8988T (cell line): ENCODE data around the gene SLC35B1.

Source experiments
- DNase-seq: peaks from one replicate; pipeline ENCODE4 v3.0.0; 2011

Gene SLC35B1, protein sequence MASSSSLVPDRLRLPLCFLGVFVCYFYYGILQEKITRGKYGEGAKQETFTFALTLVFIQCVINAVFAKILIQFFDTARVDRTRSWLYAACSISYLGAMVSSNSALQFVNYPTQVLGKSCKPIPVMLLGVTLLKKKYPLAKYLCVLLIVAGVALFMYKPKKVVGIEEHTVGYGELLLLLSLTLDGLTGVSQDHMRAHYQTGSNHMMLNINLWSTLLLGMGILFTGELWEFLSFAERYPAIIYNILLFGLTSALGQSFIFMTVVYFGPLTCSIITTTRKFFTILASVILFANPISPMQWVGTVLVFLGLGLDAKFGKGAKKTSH

DNA sequence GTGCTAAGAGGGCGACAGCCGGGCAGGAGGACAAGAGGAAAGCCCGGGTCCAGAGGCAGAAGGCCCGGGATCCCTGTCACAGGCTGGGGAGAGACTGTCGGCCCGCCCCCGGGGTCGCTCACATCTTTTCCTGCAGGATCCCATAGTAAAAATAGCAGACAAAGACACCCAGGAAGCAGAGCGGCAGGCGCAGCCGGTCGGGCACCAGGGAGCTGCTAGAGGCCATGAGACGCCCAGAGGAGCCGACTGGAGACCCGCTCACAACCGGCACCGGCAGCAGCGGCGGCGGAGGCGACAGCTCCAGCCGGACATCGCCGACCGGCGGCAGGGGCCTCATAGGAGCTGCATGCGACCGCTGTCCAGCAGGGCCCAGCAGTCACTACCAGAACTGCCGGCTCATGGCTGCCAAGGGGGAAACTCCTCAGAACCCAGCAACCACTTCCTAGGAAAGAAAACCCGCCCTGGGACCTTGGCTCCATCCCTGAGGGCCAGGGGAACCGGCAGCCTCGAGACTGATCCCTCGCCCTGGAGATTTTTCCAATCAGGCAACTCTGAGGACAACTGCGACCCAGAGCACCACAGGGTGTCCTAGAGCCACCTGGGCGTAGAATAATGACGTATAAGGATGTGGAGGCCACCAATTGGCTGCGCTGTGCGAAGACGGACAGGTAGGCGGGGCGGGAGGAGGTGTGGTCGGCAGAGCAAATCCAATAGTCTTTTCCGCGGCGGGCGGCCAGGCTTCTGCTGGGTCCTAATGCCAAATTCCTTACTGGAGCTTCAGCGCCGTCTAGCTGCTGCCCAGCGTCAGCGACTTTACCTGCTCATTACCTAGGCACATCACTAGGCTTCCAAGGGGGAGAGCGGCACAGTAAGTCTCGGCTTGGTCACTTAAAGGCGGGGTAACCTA lies at the start of gene SLC35B1:
TSS of gene SLC35B1 (minus strand) at position 357 of the 907 bp plus-strand sequence. CDS start at position 226, 131 bp downstream.
- peak; percentile 96 for DNase-seq

DNA sequence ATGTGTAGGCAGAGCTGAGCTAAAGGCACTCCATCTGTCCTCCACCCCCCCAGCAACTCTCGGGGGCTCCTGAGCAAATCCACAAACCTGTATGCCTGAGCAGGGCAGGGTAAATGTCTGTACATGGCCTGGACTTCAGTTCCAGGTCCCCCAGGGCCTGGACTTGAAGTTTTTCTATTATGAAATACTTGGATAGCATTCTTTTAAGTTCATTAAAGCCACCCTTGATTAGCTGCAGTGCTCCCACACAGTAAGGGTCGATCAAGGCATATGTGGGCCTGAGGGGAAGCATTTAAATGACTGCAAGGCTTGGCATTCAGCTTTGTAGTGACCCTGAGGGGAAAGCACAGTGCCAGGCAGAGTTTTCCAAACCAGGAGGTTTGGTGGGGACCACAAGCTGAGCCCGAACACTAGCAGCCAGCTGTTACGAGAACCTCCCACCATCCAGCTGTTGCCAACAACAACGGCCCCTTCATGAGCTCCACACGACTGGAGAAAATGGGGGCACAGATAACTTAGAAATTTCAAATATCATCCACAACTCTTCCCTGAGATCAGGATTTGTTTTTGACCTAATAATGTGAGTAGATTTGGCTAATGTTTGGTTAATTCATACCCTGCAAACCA lies 49.5 kb upstream of the SLC35B1 start:
- no peak for DNase-seq

DNA sequence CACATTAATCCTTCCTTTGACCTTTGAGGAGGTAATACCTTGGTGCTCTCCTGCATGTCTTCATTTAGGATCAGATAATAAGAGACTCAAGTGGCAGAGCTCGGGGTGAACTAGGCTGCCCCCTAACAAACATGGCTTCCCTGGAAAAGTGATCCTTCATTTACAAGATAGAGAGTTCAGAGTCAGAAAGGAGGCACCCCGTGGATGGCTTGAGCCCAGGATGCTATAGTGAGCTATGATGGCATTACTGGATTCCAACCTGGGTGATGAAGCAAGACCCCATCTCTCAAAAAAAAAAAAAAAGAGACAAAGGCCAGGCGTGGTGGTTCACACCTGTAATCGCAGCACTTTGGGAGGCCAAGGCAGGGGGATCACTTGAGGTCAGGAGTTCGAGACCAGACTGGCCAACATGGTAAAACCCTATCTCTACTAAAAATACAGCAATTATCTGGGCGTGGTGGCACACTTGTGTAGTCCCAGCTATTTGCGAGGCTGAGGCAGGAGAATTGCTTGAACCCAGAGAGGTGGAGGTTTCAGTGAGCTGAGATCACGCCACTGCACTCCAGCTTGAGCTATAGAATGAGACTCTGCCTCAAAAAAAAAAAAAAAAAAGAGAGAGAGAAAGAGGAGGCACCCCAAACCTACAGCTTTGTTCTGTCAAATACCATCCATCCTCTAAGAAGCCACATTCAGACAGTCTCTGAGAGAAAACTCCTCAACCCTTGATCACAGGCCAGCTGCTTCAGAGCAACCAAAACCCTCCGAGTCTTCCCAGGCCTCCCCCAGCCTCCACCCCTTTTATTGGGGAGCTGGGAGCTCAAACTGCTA lies 48.8 kb upstream of the SLC35B1 start:
- DNase-seq, result no peak

DNA sequence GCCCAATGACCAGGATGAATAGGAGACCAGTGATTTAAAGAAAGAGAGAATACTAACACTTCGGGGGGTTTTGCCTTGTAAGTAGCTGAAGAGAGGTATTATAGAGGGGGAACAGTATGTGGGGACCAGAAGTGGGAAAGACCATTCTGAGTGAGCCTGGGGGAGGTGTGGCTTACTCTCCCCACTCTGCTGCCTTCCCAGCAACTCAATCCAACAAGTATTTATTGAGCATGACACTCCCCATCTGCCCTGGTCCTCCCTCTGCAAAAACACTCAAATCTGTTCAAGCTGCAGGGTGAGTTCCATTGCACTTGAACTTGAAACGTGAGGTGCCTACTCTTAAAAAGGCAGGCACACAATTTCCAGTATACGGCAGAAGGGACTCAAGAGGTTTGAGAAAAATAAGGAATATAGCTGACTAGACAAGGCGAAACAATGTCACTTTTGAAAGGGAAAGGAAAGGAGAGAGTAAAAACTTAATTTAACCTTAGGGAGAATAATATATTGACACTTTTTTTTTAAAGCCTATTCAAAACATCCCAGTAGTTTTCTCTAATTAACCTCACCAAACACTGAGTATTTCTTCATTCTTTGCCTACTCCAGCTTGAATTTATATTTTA lies 48.0 kb upstream of the SLC35B1 start:
- no peak for DNase-seq

DNA sequence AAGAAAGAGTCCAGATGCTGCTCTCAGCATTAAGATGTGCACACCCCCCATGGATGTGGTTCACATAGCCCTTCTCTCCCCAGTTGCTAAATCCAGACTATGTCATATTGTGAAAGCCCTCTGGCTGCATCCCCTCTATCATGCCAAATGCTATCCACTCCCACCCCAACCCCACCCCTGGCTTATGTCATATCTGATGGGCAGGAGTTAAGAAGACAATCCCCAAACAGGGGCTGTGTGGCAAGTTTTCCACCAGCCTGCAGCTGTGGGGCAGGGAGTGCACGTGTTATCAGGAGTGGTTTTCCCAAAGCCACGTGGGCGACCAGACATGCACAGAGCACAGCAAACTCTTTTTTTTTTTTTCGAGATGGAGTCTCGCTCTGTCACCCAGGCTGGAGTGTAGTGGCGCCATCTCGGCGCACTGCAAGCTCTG lies 46.2 kb upstream of the SLC35B1 start:
- DNase-seq, result no peak

DNA sequence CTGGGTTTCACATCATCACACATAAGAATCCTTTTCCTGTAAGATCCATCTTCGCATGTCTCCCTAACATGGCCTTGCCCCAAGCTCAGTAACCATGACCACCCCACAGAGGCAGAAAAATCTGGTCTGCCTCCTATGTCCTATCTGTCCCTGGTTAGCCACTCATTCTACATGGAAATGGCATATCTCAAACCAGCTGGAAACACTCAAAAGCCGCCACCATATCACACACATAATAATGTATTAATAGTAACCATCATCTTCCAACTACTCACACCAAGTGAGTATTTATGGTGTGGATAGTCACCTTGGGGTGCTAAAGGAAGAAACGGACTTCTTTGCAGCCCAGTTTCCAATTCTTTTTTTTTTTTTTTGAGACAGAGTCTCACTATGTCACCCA lies 44.7 kb upstream of the SLC35B1 start:
- DNase-seq, result no peak

DNA sequence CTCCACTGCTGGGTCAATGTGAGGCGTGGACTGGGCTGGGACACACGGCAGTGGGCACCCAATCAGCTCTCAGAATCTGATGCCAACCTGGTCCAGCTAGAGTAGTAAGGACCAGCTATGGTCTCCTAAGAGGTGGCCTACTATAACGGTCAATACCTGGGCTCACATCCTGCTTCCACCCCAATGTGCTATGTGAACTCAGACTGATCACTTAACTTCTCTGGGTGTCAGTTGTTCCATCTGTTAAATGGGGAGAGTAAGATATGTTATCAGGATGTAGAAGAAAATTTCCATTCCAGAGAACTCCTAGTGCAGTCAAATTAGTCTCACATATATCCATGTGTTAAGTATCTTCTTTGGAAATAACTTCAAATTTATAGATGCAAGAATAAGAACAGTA lies 42.0 kb upstream of the SLC35B1 start:
- no peak for DNase-seq

DNA sequence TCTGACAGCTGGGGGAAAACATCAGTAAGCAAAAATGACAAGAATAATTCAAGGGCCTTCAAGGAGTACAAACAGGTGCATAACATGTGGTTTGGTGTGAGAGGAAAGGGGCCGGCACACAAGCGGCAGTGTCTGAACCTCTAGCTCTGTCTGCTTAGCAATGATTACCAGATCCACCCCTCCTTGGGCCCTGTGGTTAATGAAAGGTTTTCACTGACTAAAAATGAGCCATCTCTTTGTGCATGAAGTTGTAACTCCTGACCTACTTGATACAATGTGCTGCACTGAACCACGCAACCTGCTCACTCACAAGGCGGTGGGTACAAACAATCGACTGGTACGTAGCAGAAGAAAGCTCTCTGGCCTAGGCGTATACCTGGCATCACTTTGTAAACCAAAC lies 41.0 kb upstream of the SLC35B1 start:
- no peak for DNase-seq

DNA sequence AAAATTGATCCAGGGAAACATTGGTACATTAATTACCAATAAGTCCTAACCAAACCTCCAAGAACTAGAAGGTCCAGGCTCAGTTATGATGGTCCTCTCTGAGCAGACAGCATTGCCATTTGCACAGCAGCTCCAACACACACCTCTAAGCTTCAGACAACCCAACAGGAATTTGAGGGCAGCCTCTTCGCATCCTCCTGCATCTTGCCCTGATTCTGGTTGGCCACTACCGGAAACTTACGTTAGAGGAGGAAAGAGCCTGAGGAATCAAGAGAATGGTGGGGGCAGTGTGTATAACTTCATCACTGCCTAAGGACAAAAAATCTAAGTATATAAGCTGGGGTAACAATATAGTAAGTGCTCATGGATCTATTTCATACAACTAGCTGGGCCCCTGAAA lies 40.5 kb upstream of the SLC35B1 start:
- no peak for DNase-seq

DNA sequence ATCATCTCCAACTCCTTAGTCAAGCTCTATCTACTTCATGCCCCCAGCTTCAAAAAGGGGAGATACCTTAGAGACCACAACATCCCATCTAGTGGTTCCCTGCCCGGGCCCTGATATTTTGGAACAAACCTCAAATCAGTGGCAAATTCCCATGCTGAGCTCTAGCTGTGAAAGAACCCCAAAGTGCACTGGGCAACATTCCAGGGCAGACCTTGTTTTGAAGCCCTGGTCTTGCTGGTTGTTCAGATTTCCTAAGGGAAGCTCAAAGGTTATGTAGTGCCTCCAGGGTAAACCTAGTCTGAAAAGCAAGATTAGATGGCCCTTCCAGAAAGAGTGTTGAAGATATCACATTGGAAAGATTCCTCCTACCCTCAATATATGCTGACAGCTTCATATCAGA lies 39.9 kb upstream of the SLC35B1 start:
- DNase-seq, result no peak

DNA sequence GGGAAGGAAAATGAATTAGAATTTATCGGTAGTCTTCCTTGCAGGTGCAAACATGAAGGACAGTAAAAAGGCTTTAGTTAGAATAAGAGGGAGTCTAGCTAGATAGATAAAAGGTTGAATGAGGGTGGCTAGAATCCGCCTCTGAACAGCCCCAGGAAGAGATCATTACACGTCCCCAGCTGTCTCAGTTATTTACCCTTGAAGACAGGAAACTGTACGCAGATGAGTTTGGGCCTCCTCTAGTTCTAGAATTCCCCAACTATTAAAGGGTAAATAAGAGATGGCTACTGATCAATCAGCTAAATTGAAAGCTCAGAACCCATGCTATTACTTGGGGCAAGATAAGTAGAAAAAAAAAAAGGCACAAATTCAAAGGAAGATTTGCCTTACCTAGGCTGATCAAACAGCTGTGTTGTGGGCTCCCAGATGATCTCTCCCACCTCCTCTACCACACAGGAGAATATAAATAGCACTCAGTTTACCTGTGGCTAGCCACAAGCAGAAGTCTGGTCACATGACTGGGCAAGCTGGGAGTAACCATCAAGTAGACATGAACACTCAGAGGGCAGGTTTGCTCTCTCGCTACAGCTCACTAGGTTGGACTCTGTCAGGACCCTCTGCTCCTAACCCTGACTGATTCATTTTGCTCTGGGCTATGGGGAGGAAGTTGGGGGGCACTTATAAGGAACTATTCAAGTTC lies 39.2 kb upstream of the SLC35B1 start:
- no peak for DNase-seq

DNA sequence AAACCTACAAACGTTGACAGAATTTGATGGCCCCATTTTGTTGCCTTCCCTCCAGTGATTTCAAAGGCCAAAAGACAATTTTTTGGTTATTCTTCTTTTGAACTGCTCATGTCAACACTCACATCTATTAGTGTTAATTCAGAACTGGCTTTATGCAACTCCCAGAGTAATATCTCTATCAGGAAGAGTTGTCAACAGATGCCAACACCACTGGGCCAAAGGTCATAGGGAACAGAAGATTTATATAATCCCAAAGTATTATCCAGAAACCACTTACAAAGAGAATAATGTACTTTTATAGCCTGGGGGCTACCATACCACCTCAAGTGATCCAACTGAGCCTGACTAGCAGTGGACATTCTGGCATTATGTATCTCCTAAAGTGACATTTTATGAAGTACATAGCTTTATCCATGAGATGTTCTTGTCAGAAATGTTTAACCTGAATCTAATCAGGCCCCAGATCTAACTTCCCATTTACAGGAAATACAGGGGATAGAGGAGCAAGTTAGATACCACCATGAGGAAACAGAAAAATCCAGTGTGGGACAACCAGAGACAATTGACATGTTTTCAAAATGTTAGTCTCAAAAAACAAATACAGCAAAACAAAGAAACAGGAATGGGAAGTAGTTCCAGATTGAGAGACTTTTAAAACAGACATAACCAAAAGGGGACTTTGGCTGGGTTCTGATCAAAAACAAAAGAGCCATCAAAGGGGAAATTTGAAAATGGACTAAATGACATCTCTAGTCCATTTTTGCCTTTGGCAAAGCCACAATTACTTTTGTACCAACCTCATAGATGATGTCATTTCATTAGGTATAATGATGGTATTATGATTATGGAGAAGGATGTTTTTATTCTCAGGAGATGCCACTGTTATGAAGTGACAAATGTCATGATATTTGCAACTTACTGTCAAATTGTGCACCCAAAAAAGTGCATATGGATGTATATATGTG lies 37.7 kb upstream of the SLC35B1 start:
- no peak for DNase-seq

DNA sequence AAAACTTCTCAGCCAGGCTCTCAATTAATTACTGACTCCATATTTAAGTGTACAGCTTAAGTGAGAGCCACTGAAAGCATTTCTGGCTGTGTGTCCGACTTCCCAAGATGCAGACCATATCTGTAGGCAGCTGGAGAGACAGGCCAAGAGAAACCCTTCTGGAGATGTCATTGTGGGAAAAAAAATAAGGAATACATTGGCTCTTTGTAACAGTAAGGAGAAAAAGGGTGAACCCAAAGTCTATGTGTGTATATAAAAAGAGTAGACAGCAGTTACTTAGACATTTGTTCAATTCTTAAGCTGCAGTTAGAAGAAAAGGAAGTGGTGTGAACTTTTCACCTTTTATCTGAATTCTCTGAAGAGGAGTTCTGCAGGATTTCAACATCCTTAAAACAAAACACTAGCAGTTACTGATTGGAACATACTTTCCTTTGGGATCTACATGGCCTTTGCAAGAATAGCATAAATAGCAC lies 34.4 kb upstream of the SLC35B1 start:
- DNase-seq, result no peak

DNA sequence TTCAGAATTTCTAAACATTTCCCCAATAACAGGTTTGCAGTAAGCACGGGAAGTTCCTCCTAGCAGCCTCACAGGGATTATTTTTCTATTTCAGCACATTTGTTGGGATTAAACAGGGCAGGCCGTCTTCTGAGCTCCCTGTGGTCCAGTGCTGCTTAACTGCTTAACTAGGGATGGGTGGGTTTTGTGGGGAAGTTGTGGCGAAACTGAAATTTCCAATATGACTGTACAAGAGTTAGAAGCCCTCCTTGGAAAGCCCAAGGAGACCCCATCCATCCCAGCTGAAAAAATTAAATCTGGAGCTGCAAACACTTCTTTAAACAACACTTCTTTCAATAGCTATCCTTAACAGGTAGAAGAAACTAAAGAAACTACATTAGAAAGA lies 33.9 kb upstream of the SLC35B1 start:
- no peak for DNase-seq

DNA sequence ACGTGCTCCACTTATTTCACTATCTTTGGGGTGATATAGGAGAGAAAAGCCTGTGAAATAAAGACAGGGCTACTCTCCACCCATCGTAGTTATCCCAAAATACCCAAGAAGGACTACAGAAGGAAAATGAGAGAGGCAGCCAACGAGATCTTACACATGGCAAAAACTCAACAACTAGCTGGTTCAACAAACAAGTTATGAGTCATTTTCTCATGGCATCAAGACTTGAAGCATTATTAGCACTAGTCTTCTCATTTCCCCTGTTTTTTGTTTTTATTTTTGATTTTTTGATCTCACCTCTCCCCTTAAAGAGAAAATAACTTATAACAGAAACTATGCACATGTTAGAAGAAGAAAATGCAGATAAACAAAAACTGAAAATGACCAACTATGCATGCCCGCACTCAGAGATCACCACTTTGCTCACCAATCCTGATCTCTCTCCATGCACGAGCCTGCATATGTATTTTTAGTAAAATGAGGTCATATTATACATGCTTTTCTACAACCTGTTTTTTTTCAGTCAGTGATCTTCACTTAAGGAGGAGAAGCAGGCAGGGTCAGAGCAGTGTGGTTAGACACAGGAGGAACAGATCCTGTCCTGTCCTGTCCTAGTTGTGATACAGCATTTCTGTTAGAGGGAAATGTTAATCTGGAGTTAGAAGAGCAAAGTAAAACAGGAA lies 33.4 kb upstream of the SLC35B1 start:
- no peak for DNase-seq

DNA sequence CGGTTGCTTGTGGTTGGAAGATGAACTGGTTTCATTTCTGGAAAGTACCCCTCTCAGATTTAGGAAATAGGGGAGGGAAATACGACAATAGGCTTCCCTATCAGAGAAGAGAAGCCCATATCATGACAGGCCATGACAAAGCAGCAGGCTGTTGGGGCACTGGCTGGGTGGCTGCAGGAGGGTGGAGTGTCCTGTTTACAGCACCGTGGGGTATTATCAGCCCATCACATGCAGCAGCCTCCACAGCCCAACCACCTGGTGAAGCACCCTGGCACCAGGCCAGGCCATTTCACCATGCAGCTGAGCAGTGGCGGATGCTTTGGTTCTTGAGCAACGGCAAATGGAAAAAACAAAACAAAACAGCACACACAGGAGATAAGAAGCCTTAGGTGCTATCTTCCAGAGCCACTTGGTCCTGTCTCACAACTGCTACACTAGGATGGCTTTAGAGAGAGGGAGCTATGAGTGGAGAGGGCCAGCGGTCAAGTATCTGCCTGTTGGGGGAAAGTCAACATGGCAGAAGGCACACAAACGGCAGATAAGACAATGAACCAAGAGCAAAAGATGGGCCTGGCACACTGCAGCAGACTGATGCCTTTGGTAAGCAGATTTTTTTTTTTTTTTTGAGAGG lies 32.0 kb upstream of the SLC35B1 start:
- DNase-seq, result no peak

DNA sequence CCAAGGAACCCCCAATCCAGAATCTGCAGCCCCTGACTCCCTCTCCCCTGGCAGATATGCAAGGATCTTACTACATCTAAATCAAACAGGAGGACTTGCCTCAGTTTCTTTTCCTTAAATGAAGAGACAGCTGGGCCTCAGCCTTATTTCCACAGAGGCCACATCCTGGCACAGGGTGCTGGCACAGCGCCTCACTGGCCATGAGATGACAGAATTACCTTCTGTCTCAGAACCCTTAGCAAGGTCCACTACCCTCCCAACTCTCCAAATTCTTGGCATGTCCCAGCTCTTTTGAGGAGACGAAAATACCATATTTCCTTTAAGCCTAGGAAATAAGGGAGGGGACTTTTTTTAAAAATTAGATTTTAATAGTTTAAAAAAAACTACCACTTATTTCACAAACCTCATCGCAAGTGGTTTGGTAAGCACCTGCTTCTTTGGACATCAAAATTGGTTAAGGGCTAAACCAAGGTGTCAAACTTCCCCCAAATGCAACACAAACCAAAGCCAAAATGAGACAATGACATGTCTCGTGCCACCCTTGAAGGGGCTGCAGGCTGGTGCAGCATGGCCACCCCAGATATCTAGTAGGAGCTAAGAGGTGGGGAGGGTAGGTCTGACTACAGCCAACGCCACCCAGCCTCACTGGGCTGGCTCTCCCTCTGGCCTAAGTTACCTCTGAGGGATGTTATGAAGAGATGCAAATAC lies 30.8 kb upstream of the SLC35B1 start:
- DNase-seq, result no peak
